Right cardiac atrium (tissue), 5 donors: Measurements from ENCODE around the gene FBXO41. TPM values are rescaled to one million over a fixed set of nuclear protein-coding genes. Genes with fewer than 3 reads are reported as not detected.
"Not testable (repeated sequence)": the region's sequence is repeated elsewhere in the genome, so short reads cannot be mapped to it uniquely, and the experiment has no call there.

Experiments
- ATAC-seq, 2 donors: fragments of 200-7000 bp; cut with Tn5 transposase; one replicate each; pipeline versions ENCODE4 v1.8.0 to v1.9.1; 2020; ENCODE audit warnings: moderate library complexity in 2 of 2, mild to moderate bottlenecking in 1 of 2
- DNase-seq, 3 donors: peaks; one replicate each; pipeline ENCODE4 v3.0.0-alpha.2; 2020
- H3K27ac ChIP-seq: one replicate; pipeline ENCODE4 v1.5.1; 2013; ENCODE audit warnings: mild to moderate bottlenecking, low read length, control low read depth, moderate library complexity
- H3K27me3 ChIP-seq: one replicate; pipeline ENCODE4 v1.6.1; 2013; ENCODE audit not compliant: control insufficient read depth, insufficient read depth
- H3K4me1 ChIP-seq: one replicate; pipeline ENCODE4 v1.6.1; 2013; ENCODE audit warnings: low read length; ENCODE audit not compliant: control insufficient read depth, insufficient read depth
- H3K4me3 ChIP-seq: one replicate; pipeline ENCODE4 v1.5.1; 2013; ENCODE audit warnings: low read length, control low read depth
- H3K9me3 ChIP-seq: one replicate; pipeline ENCODE4 v1.6.1; 2013; ENCODE audit warnings: low read length; ENCODE audit not compliant: control insufficient read depth
- WGBS: extraction: QIAGEN DNeasy Blood & Tissue Kit; methylation state at CpG from one replicate; pipeline ENCODE4 v1.1.7; 2013; 5-methylcytosine and 5-hydroxymethylcytosine counted together
- intact Hi-C, 4 donors: fragments of 100-400 bp; cut with DNase I; formaldehyde crosslinking; loops; one replicate each; pipeline versions ENCODE4 v1.11.0 to v1.14.0; 2022 to 2023
- polyA plus RNA-seq: library from polyadenylated mRNA; stranded (reverse); fragments of 200-250 nt; gene quantifications from one replicate; pipeline ENCODE4 v1.2.3, GENCODE V29; 2013
- total RNA-seq, 4 donors: library from RNA; stranded (reverse); fragmentation: NEBNext Ultra II Directional; extraction: Animal tissue kit (Norgen Biotek cat#: 25700); gene quantifications; one replicate each; pipeline ENCODE4 v1.2.1, GENCODE V29; 2021
- donor health status: healthy with polysubstance abuse.
- donor health status: DM: no; HTN: yes; CAD: no.
- donor health status: DM: no; HTN: no; CAD: no.
- donor health status: DM: no; HTN: yes; CAD: no; lungs with severe emphysema.
- donor health status: DM: yes; HTN: yes; CAD: no.

Gene FBXO41
- total and polyA plus RNA-seq, 5 donors = 1.8 to 3.5 (median 2.2) TPM

- WGBS = 91% methylated on average over 26 of the region's 26 CpGs
- intact Hi-C loops = no loop called here
- ATAC-seq = no peak
- no peaks in the 10 kb centered on the region for H3K4me1 ChIP-seq
- H3K9me3 ChIP-seq = no peaks in the 10 kb centered on the region
- H3K27ac ChIP-seq = no peak overlapping the region
- no peaks in the 10 kb centered on the region for H3K27me3 ChIP-seq
- no peak for DNase-seq
- H3K4me3 ChIP-seq = no peak overlapping the region
These were observed 18.0 kb downstream of the FBXO41 start for GRCh38 chr2:73266061-73266901.

GRCh38 chr2:73265298-73266060 lies 18.8 kb downstream of the FBXO41 start:
- WGBS = 88% methylated on average over 28 of the region's 28 CpGs
- Histone ChIP-seq H3K9me3 (no peaks in the 10 kb centered on the region), H3K27me3 (no peaks in the 10 kb centered on the region), H3K4me1 (no peaks in the 10 kb centered on the region), H3K27ac (no peak overlapping the region), H3K4me3 (no peak overlapping the region)
- no peak for DNase-seq
- intact Hi-C loops = no loop called here
- no peak for ATAC-seq

- intact Hi-C loops = no loop called here
- DNase-seq (no peak), ATAC-seq (no peak)
- no peaks in the 10 kb centered on the region for H3K9me3 ChIP-seq
- 84% methylated on average over 4 of the region's 4 CpGs for WGBS
- H3K4me3 ChIP-seq = no peak overlapping the region
- no peak overlapping the region for H3K27ac ChIP-seq
- no peaks in the 10 kb centered on the region for H3K4me1 ChIP-seq
- H3K27me3 ChIP-seq = no peaks in the 10 kb centered on the region
These were observed 19.5 kb downstream of the FBXO41 start for GRCh38 chr2:73264783-73265182.

- Histone ChIP-seq H3K27me3 (no peaks in the 10 kb centered on the region), H3K27ac (no peak overlapping the region), H3K4me1 (no peaks in the 10 kb centered on the region), H3K4me3 (no peak overlapping the region), H3K9me3 (no peaks in the 10 kb centered on the region)
- intact Hi-C loops = no loop called here
- 90% methylated on average over 15 of the region's 15 CpGs for WGBS
- no peak for DNase-seq
- ATAC-seq = no peak
These were observed 20.0 kb downstream of the FBXO41 start for GRCh38 chr2:73264332-73264606.

GRCh38 chr2:73263540-73264331 lies 20.5 kb downstream of the FBXO41 start:
- intact Hi-C loops = no loop called here
- no peak for ATAC-seq
- H3K4me3 ChIP-seq = no peak overlapping the region
- 93% methylated on average over 16 of the region's 16 CpGs for whole genome bisulfite sequencing
- no peaks in the 10 kb centered on the region for H3K9me3 ChIP-seq
- no peak for DNase-seq
- H3K27me3 ChIP-seq = no peaks in the 10 kb centered on the region
- H3K4me1 ChIP-seq = no peaks in the 10 kb centered on the region
- no peak overlapping the region for H3K27ac ChIP-seq

- ATAC-seq, intact Hi-C loops, H3K27me3 ChIP-seq, DNase-seq, H3K27ac ChIP-seq, H3K9me3 ChIP-seq, H3K4me1 ChIP-seq, H3K4me3 ChIP-seq: not testable (repeated sequence)
- WGBS = 91% methylated on average over 18 of the region's 18 CpGs
These were observed 21.4 kb downstream of the FBXO41 start for GRCh38 chr2:73262691-73263429.

- 90% methylated on average over 4 of the region's 4 CpGs for WGBS
- intact Hi-C loops = no loop called here
- Histone ChIP-seq H3K27me3 (no peaks in the 10 kb centered on the region), H3K4me1 (no peaks in the 10 kb centered on the region), H3K4me3 (no peak overlapping the region), H3K9me3 (no peaks in the 10 kb centered on the region), H3K27ac (no peak overlapping the region)
- DNase-seq (no peak), ATAC-seq (no peak)
These were observed 22.1 kb downstream of the FBXO41 start for GRCh38 chr2:73262108-73262651.

GRCh38 chr2:73260338-73260984 lies 23.8 kb downstream of the FBXO41 start:
- no peaks in the 10 kb centered on the region for H3K4me1 ChIP-seq
- ATAC-seq (peak; percentile 29 to 47), DNase-seq (peak; percentile 36 to 73 (median 73))
- H3K9me3 ChIP-seq = no peaks in the 10 kb centered on the region
- H3K4me3 ChIP-seq = no peak overlapping the region
- intact Hi-C loops = no loop called here
- WGBS = 24% methylated on average over 17 of the region's 17 CpGs
- no peak overlapping the region for H3K27ac ChIP-seq
- no peaks in the 10 kb centered on the region for H3K27me3 ChIP-seq

GRCh38 chr2:73259704-73260337 lies 24.5 kb downstream of the FBXO41 start:
- DNase-seq (no peak), ATAC-seq (no peak)
- Histone ChIP-seq H3K27ac (no peak overlapping the region), H3K4me3 (no peak overlapping the region), H3K9me3 (no peaks in the 10 kb centered on the region), H3K27me3 (no peaks in the 10 kb centered on the region), H3K4me1 (no peaks in the 10 kb centered on the region)
- intact Hi-C loops = no loop called here
- WGBS = 87% methylated on average over 4 of the region's 4 CpGs

- DNase-seq (no peak), ATAC-seq (no peak)
- Histone ChIP-seq H3K9me3 (no peaks in the 10 kb centered on the region), H3K27me3 (no peaks in the 10 kb centered on the region), H3K27ac (no peak overlapping the region), H3K4me3 (no peak overlapping the region), H3K4me1 (no peaks in the 10 kb centered on the region)
- intact Hi-C loops = no loop called here
- WGBS = 92% methylated on average over 8 of the region's 8 CpGs
These were observed 25.0 kb downstream of the FBXO41 start for GRCh38 chr2:73259276-73259675.
